Endothelial cell of umbilical vein (primary cell): ENCODE measurements around the gene CFD. TPM values are rescaled to one million over a fixed set of nuclear protein-coding genes. Genes with fewer than 3 reads are reported as not detected.

Experiments
- BruUV-seq: library from RNA; stranded (reverse); fragments of 400-500 nt; replicated peaks from 2 replicates; lab custom pipeline; 2021; lab: Mats Ljungman, UMichigan
- CTCF ChIA-PET: fragments of 300-600, 350-600 bp; sonication (Branson Sonifier 250); formaldehyde crosslinking; loops from one replicate; lab custom pipeline; 2021; ENCODE audit warnings: antibody characterized with exemption, inconsistent platforms; lab: Charles Lee
- POLR2A ChIA-PET: fragments of 300-600, 350-600 bp; sonication (Branson Sonifier 250); formaldehyde crosslinking; loops from one replicate; lab custom pipeline; 2021; ENCODE audit warnings: antibody characterized with exemption, inconsistent platforms; lab: Charles Lee
- DNase-seq: peaks from one replicate; pipeline ENCODE4 v3.0.0-alpha.2; 2011; ENCODE audit warnings: low read depth, low spot score
- FAIRE-seq: peaks from 2 replicates; lab custom pipeline; 2011; peaks lifted over from hg19 to GRCh38; lab: Jason Lieb, UNC
- H2AFZ ChIP-seq: 2 replicates; pipeline ENCODE4 v1.6.0; 2012; ENCODE audit warnings: low read depth, low read length, control low read depth, inconsistent platforms
- H3K27ac ChIP-seq: 2 replicates; pipeline ENCODE4 v1.5.1; 2011; ENCODE audit warnings: low read depth, mild to moderate bottlenecking, control low read depth, low read length, moderate library complexity; ENCODE audit not compliant: insufficient read depth
- H3K27me3 ChIP-seq, 2 experiments: 2 replicates each; pipeline versions ENCODE4 v1.6.0 to v1.6.1; 2011; ENCODE audit warnings: low read length in 2 of 2, mixed read lengths in 1 of 2; ENCODE audit not compliant: control insufficient read depth in 2 of 2, insufficient read depth in 2 of 2
- H3K36me3 ChIP-seq, 2 experiments: 2 replicates in 1 of 2; 3 replicates in 1 of 2; pipeline ENCODE4 v1.5.1; 2011; ENCODE audit warnings: low read length in 2 of 2, mild to moderate bottlenecking in 1 of 2, moderate library complexity in 1 of 2; ENCODE audit not compliant: control insufficient read depth in 2 of 2, insufficient read depth in 2 of 2; ENCODE audit errors: extremely low read depth in 1 of 2
- H3K4me1 ChIP-seq: 3 replicates; pipeline ENCODE4 v1.5.1; 2011; ENCODE audit warnings: mild to moderate bottlenecking, low read length; ENCODE audit not compliant: control insufficient read depth, insufficient read depth; ENCODE audit errors: extremely low read depth
- H3K4me2 ChIP-seq: 2 replicates; pipeline ENCODE4 v1.6.1; 2011; ENCODE audit warnings: low read length, control low read depth, mixed read lengths; ENCODE audit not compliant: insufficient read depth
- H3K4me3 ChIP-seq, 3 experiments: fragments of 200-600 bp in 1 of 3; sonication (generic), shearing (Covaris generic) in 1 of 3; replicated peaks in 1 of 3; 2 replicates each; pipeline ENCODE4 v1.5.1; 2011 to 2016; ENCODE audit warnings: control low read depth in 3 of 3, low read length in 3 of 3, mild to moderate bottlenecking in 2 of 3, inconsistent platforms in 1 of 3, low read depth in 1 of 3, moderate library complexity in 1 of 3; ENCODE audit not compliant: insufficient read depth in 1 of 3
- H3K79me2 ChIP-seq: 2 replicates; pipeline ENCODE4 v1.6.0; 2012; ENCODE audit warnings: low read length, inconsistent platforms; ENCODE audit not compliant: control insufficient read depth, insufficient read depth
- H3K9ac ChIP-seq: replicated peaks from 2 replicates; pipeline ENCODE3; 2011; ENCODE audit warnings: low read length, control low read depth; ENCODE audit not compliant: insufficient read depth; ENCODE audit errors: extremely low read depth
- H3K9me1 ChIP-seq: replicated peaks from 3 replicates; pipeline ENCODE4 v1.6.0; 2011; ENCODE audit warnings: mild to moderate bottlenecking, low read length; ENCODE audit not compliant: control insufficient read depth, insufficient read depth; ENCODE audit errors: extremely low read depth
- H3K9me3 ChIP-seq: replicated peaks from 2 replicates; pipeline ENCODE4 v1.5.1; 2012; ENCODE audit warnings: low read length, inconsistent platforms; ENCODE audit not compliant: control insufficient read depth, insufficient read depth
- H4K20me1 ChIP-seq: replicated peaks from 2 replicates; pipeline ENCODE3; 2011; ENCODE audit warnings: mild to moderate bottlenecking, low read length; ENCODE audit not compliant: control insufficient read depth, insufficient read depth; ENCODE audit errors: extremely low read depth
- CTCF ChIP-seq, 2 donors: IDR thresholded peaks; 1 replicate in 1 of 2; 2 replicates in 1 of 2; pipeline ENCODE4 v1.5.1; 2011; ENCODE audit warnings: low read length in 2 of 2, mild to moderate bottlenecking in 2 of 2, moderate library complexity in 2 of 2, control low read depth in 1 of 2, inconsistent platforms in 1 of 2, low read depth in 1 of 2; ENCODE audit not compliant: insufficient read depth in 1 of 2; ENCODE audit errors: extremely low read depth in 1 of 2
- EZH2 ChIP-seq: IDR thresholded peaks from 2 replicates; pipeline ENCODE4 v1.6.1; 2012; ENCODE audit warnings: borderline replicate concordance, low read depth, mild to moderate bottlenecking, moderate library complexity, low read length, inconsistent platforms; ENCODE audit not compliant: severe bottlenecking
- FOS ChIP-seq: IDR thresholded peaks from 2 replicates; pipeline ENCODE4 v1.6.1; 2011; ENCODE audit warnings: mild to moderate bottlenecking, low read length, moderate library complexity, borderline replicate concordance; ENCODE audit not compliant: insufficient read depth
- GATA2 ChIP-seq: IDR thresholded peaks from 2 replicates; pipeline ENCODE4 v1.7.0; 2011; ENCODE audit warnings: low read depth, mild to moderate bottlenecking, moderate library complexity, mixed read lengths, low read length; ENCODE audit not compliant: insufficient read length, insufficient read depth
- JUN ChIP-seq: IDR thresholded peaks from 2 replicates; pipeline ENCODE4 v1.6.1; 2011; ENCODE audit warnings: borderline replicate concordance, low read depth; ENCODE audit not compliant: insufficient read length, insufficient read depth
- MYC ChIP-seq: IDR thresholded peaks from one replicate; pipeline ENCODE4 v1.6.1; 2011; ENCODE audit warnings: mild to moderate bottlenecking, low read depth, low read length
- POLR2A ChIP-seq: IDR thresholded peaks from 2 replicates; pipeline ENCODE4 v1.6.1; 2012; ENCODE audit warnings: low read depth, mild to moderate bottlenecking, control low read depth, low read length
- POLR2AphosphoS5 ChIP-seq: IDR thresholded peaks from 2 replicates; pipeline ENCODE4 v1.6.1; 2012; ENCODE audit warnings: low read depth, mild to moderate bottlenecking, control low read depth, low read length, moderate library complexity; ENCODE audit not compliant: insufficient read depth
- dilution Hi-C: fragments of 300-500 bp; cut with MboI; formaldehyde crosslinking; loops from one replicate; pipeline ENCODE4 v1.15.0; 2019; ENCODE audit warnings: low sequenced_read_pairs; ENCODE audit not compliant: extremely low pct_ligation_motif_present
- intact Hi-C: fragments of 100-400 bp; cut with micrococcal nuclease; formaldehyde crosslinking; loops from one replicate; pipeline ENCODE4 v1.10.0; 2022
- polyA plus RNA-seq, 4 experiments: library from polyadenylated mRNA; depleted of rRNA in 3 of 4; stranded (reverse) in 3 of 4; unstranded in 1 of 4; fragments of >200 nt; gene quantifications; 2 replicates each; pipeline versions ENCODE4 v1.2.1 to v1.2.3, GENCODE V29; 2011 to 2012; ENCODE audit warnings: missing spikeins in 1 of 4
- total RNA-seq: library from RNA; stranded (reverse); gene quantifications from 2 replicates; pipeline ENCODE4 v1.2.3, GENCODE V29; 2021
- TF ChIP-seq, protein P1 (sequence below): IDR thresholded peaks from 2 replicates; pipeline ENCODE4 v1.6.1; 2011; ENCODE audit not compliant: insufficient read depth, insufficient read length

CFD gene
- total and polyA plus RNA-seq, 2 donors (not counting 3 experiments of a cell fraction or from before 2014, with no cell fraction given): 0.25 to 0.40 TPM

GRCh38 chr19:810077-810855 is 49.2 kb upstream of the CFD start:
- ChIA-PET CTCF (interaction anchor here (1.0 kb wide), 1 partner anchor 8 kb away, joined by 3 read pairs; no protein-coding TSS in a partner anchor), POLR2A (no interaction called here)
- Histone ChIP-seq H3K79me2 (peaks cover 46% of the 10 kb centered on the region), H3K9ac (no peak overlapping the region), H4K20me1 (peaks cover 3% of the 10 kb centered on the region), H3K9me1 (no peaks in the 10 kb centered on the region), H3K36me3 (peaks cover 47 to 53% of the 10 kb centered on the region in 2 experiments), H3K4me1 (no peaks in the 10 kb centered on the region), H3K4me3 (no peak overlapping the region), H3K27me3 (no peaks in the 10 kb centered on the region), H2AFZ (no peak overlapping the region), H3K9me3 (no peaks in the 10 kb centered on the region), H3K27ac (no peak overlapping the region), H3K4me2 (no peak overlapping the region)
- FAIRE-seq (no peak), DNase-seq (no peak)
- BruUV-seq: no TSS peak
- intact Hi-C loops: no loop called here
- TF ChIP-seq MYC (no peak), GATA2 (no peak), POLR2A (no peak), POLR2AphosphoS5 (no peak), EZH2 (no peak), CTCF (IDR thresholded peaks at IDR 0.05; ENCODE audit: extremely low read depth in 1 of 2, insufficient read depth in 1 of 2, low read depth in 1 of 2, low read length in 2 of 2) (no peak), JUN (no peak), FOS (no peak)
- TF ChIP-seq, protein P1, sequence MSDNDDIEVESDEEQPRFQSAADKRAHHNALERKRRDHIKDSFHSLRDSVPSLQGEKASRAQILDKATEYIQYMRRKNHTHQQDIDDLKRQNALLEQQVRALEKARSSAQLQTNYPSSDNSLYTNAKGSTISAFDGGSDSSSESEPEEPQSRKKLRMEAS: no peak
- dilution Hi-C loops: no loop called here
